PC-3 (cell line): ENCODE data around the gene MORC1. TPM values are rescaled to one million over a fixed set of nuclear protein-coding genes. Genes with fewer than 3 reads are reported as not detected.
"Not testable (repeated sequence)": the region's sequence is repeated elsewhere in the genome, so short reads cannot be mapped to it uniquely, and the experiment has no call there.

ENCODE experiments used
- ATAC-seq: fragments of 200-7000 bp; cut with Tn5 transposase; 2 replicates; pipeline ENCODE4 v1.9.1; 2020; ENCODE audit warnings: mild to moderate bottlenecking, moderate library complexity
- BruUV-seq: library from RNA; stranded (reverse); fragments of 400-500 nt; replicated peaks from 2 replicates; lab custom pipeline; 2021; lab: Mats Ljungman, UMichigan
- CTCF ChIA-PET: fragments of 300-600 bp; sonication (Branson Sonifier 250); formaldehyde crosslinking; loops from one replicate; lab custom pipeline; 2022; ENCODE audit warnings: antibody characterized with exemption; lab: Charles Lee
- POLR2A ChIA-PET: fragments of 300-600 bp; sonication (Branson Sonifier 250); formaldehyde crosslinking; loops from one replicate; lab custom pipeline; 2022; ENCODE audit warnings: antibody characterized with exemption; ENCODE audit not compliant: unreplicated experiment; lab: Charles Lee
- DNase-seq: peaks from one replicate; pipeline ENCODE4 v3.0.0-alpha.2; 2015
- H2AFZ ChIP-seq: fragments of 300-600 bp; sonication (generic); 2 replicates; pipeline ENCODE4 v1.6.0; 2016; ENCODE audit warnings: antibody characterized with exemption, low read length
- H3F3A ChIP-seq: fragments of 300-600 bp; sonication (generic); one replicate; pipeline ENCODE4 v1.6.0; 2017; ENCODE audit warnings: antibody characterized with exemption, low read length, control low read depth, mild to moderate bottlenecking; ENCODE audit not compliant: unreplicated experiment
- H3K27ac ChIP-seq: fragments of 300-600 bp; sonication (generic); 2 replicates; pipeline ENCODE4 v1.5.1; 2016; ENCODE audit warnings: mild to moderate bottlenecking, low read length
- H3K27me3 ChIP-seq: fragments of 300-600 bp; sonication (generic); 2 replicates; pipeline ENCODE4 v1.6.1; 2016; ENCODE audit warnings: low read length, mixed read lengths
- H3K36me3 ChIP-seq: fragments of 300-600 bp; sonication (generic); 2 replicates; pipeline ENCODE4 v1.6.1; 2016; ENCODE audit warnings: low read depth, mixed run types, low read length, mixed read lengths
- H3K4me1 ChIP-seq: fragments of 300-600 bp; sonication (generic); 2 replicates; pipeline ENCODE4 v1.5.1; 2016; ENCODE audit warnings: low read length; ENCODE audit not compliant: insufficient read depth
- H3K4me2 ChIP-seq: fragments of 300-600 bp; sonication (generic); 2 replicates; pipeline ENCODE4 v1.6.0; 2016; ENCODE audit warnings: low read length
- H3K4me3 ChIP-seq: fragments of 300-600 bp; sonication (generic); 2 replicates; pipeline ENCODE4 v1.5.1; 2016; ENCODE audit warnings: mild to moderate bottlenecking, low read length, mixed read lengths
- H3K79me2 ChIP-seq: fragments of 300-600 bp; sonication (generic); 2 replicates; pipeline ENCODE4 v1.6.1; 2017; ENCODE audit warnings: low read length, mixed read lengths
- H3K9ac ChIP-seq: fragments of 300-600 bp; sonication (generic); 2 replicates; pipeline ENCODE4 v1.6.0; 2016; ENCODE audit warnings: mild to moderate bottlenecking, low read length
- H3K9me2 ChIP-seq: fragments of 300-600 bp; sonication (generic); replicated peaks from 2 replicates; pipeline ENCODE4 v1.6.1; 2016; ENCODE audit warnings: mixed run types, low read length, mixed read lengths
- H3K9me3 ChIP-seq: fragments of 300-600 bp; sonication (generic); 2 replicates; pipeline ENCODE4 v1.6.1; 2016; ENCODE audit warnings: low read length, mixed read lengths
- H4K20me1 ChIP-seq: fragments of 300-600 bp; sonication (generic); 2 replicates; pipeline ENCODE4 v1.6.1; 2016; ENCODE audit warnings: low read length, mixed read lengths
- CTCF ChIP-seq: fragments of 300-600 bp; sonication (generic); conservative IDR thresholded peaks from 2 replicates; pipeline ENCODE4 v1.5.1; 2017; ENCODE audit warnings: antibody characterized with exemption, low read depth, mild to moderate bottlenecking, low read length
- EZH2 ChIP-seq: fragments of 300-600 bp; sonication (generic); IDR thresholded peaks from one replicate; pipeline ENCODE4 v1.6.1; 2017; ENCODE audit warnings: antibody characterized with exemption, mild to moderate bottlenecking, low read length; ENCODE audit not compliant: unreplicated experiment
- EZH2phosphoT487 ChIP-seq: fragments of 300-600 bp; sonication (generic); IDR thresholded peaks from 2 replicates; pipeline ENCODE4 v1.6.1; 2018; ENCODE audit warnings: mild to moderate bottlenecking, antibody characterized with exemption, low read length, borderline replicate concordance
- intact Hi-C: fragments of 100-400 bp; cut with micrococcal nuclease; formaldehyde crosslinking; loops from 2 replicates; pipeline ENCODE4 v1.9.0; 2023
- total RNA-seq: library from RNA; depleted of rRNA; stranded (reverse); fragments of >200 nt; gene quantifications from 2 replicates; pipeline ENCODE4 v1.2.3, GENCODE V29; 2014

MORC1 gene
- total RNA-seq, 1 experiment from 2014 or later, result not detected

- DNase-seq, result no peak
- H4K20me1 ChIP-seq, result no peaks in the 10 kb centered on the region
- no peaks in the 10 kb centered on the region for H3K27me3 ChIP-seq
- no peak overlapping the region for H3K4me2 ChIP-seq
- POLR2A ChIA-PET, result no interaction called here
- H3K4me3 ChIP-seq, result no peak overlapping the region
- H3K79me2 ChIP-seq, result no peaks in the 10 kb centered on the region
- H3K9me2 ChIP-seq, result no peaks in the 10 kb centered on the region
- TF ChIP-seq EZH2 (no peak), EZH2phosphoT487 (no peak), CTCF (no peak)
- intact Hi-C loops, result no loop called here
- CTCF ChIA-PET, result no interaction called here
- H3K9ac ChIP-seq, result no peak overlapping the region
- H3K27ac ChIP-seq, result no peak overlapping the region
- no peaks in the 10 kb centered on the region for H3F3A ChIP-seq
- BruUV-seq, result no TSS peak
- H3K36me3 ChIP-seq, result no peaks in the 10 kb centered on the region
- H2AFZ ChIP-seq, result no peak overlapping the region
- H3K4me1 ChIP-seq, result 0 out of 2 replicates have a peak, but pooled peaks cover 4% of the 10 kb centered on the region
- ATAC-seq, result no peak
- no peaks in the 10 kb centered on the region for H3K9me3 ChIP-seq
Observed at GRCh38 chr3:109137761-109138160, 19.8 kb upstream of the MORC1 start.

GRCh38 chr3:109136523-109136922 is 18.6 kb upstream of the MORC1 start, which contains the start of gene C3orf85:
Gene C3orf85 (plus strand): TSS chr3:109136719. CDS start chr3:109136848, 129 bp downstream.
- ChIA-PET POLR2A (no interaction called here), CTCF (no interaction called here)
- H3K27me3 ChIP-seq, result no peaks in the 10 kb centered on the region
- H3K9me3 ChIP-seq, result no peaks in the 10 kb centered on the region
- no peak within 1 kb of the TSS for H2AFZ ChIP-seq
- ATAC-seq (no peak), DNase-seq (no peak)
- BruUV-seq, result no TSS peak
- intact Hi-C loops, result no loop called here
- H3F3A ChIP-seq, result no peaks in the 10 kb centered on the region
- no peaks in the 10 kb centered on the region for H4K20me1 ChIP-seq
- TF ChIP-seq EZH2phosphoT487, result no peak
- no peak within 1 kb of the TSS for H3K27ac ChIP-seq
- H3K36me3 ChIP-seq, result no peaks in the 10 kb centered on the region
- no peak within 1 kb of the TSS for H3K4me2 ChIP-seq
- no peaks in the 10 kb centered on the region for H3K9me2 ChIP-seq
- H3K79me2 ChIP-seq, result no peaks in the 10 kb centered on the region
- H3K4me3 ChIP-seq, result no peak within 1 kb of the TSS
- H3K4me1 ChIP-seq, result 0 out of 2 replicates have a peak, but pooled peaks cover 9% of the 10 kb centered on the region
- H3K9ac ChIP-seq, result no peak within 1 kb of the TSS

- H3K4me1 ChIP-seq, CTCF ChIA-PET, H3K27ac ChIP-seq, H3K9me3 ChIP-seq, H3F3A ChIP-seq, H4K20me1 ChIP-seq, BruUV-seq, H3K9ac ChIP-seq, H3K27me3 ChIP-seq, DNase-seq, H2AFZ ChIP-seq, ATAC-seq, H3K4me3 ChIP-seq, H3K9me2 ChIP-seq, H3K36me3 ChIP-seq, intact Hi-C loops, H3K79me2 ChIP-seq: not testable (repeated sequence)
- peak overlapping the region; percentile 21; the same call in 1 of the 2 replicates for H3K4me2 ChIP-seq
- POLR2A ChIA-PET, result interaction anchor here (0.7 kb wide), 1 partner anchor 1020 kb away, joined by 18 read pairs; no protein-coding TSS in a partner anchor
Observed at GRCh38 chr3:109133474-109133816, 15.5 kb upstream of the MORC1 start.
